GM18520 (cell line): ENCODE measurements around the gene NAALADL2.
A peak's percentile ranks its signal among the peaks of the same experiment; 100 is the strongest.
"Not testable (repeated sequence)": the region's sequence is repeated elsewhere in the genome, so short reads cannot be mapped to it uniquely, and the experiment has no call there.

Experiments
- ATAC-seq: cut with Tn5 transposase; IDR thresholded peaks from one replicate; pipeline ENCODE4 v1.9.1; 2021; ENCODE audit not compliant: unreplicated experiment

Gene NAALADL2

DNA sequence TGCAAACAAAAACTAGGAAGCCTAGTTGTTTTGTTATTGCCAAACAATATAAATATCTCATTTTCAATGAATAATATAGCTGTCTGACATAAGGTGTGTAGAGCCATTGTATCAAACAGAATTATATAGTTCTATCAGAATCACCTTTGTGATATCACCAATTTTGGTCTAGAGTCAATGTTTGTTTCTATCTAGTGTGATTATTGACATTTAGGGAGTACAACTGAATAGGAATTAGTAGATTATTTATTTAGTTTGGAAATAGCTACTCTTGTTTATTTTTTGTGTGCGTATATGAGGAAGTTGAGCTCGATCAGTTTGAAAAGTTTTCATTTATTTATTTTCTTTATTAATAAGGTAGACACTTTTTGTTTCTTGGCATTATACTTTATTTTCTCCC is 389.7 kb downstream of the NAALADL2 start:
- no peak for ATAC-seq

- no peak for ATAC-seq
Measured at GRCh38 chr3:175255698-175256097, 396.6 kb downstream of the NAALADL2 start.

GRCh38 chr3:175257123-175257522 is 398.0 kb downstream of the NAALADL2 start:
- no peak for ATAC-seq

GRCh38 chr3:175258763-175259162 is 399.6 kb downstream of the NAALADL2 start:
- no peak for ATAC-seq

GRCh38 chr3:175260145-175260794 is 401.1 kb downstream of the NAALADL2 start:
- ATAC-seq, result no peak

GRCh38 chr3:175266478-175266877 is 407.3 kb downstream of the NAALADL2 start:
- ATAC-seq, result no peak

- ATAC-seq, result no peak
Measured at GRCh38 chr3:175267121-175267531, 408.0 kb downstream of the NAALADL2 start.

DNA sequence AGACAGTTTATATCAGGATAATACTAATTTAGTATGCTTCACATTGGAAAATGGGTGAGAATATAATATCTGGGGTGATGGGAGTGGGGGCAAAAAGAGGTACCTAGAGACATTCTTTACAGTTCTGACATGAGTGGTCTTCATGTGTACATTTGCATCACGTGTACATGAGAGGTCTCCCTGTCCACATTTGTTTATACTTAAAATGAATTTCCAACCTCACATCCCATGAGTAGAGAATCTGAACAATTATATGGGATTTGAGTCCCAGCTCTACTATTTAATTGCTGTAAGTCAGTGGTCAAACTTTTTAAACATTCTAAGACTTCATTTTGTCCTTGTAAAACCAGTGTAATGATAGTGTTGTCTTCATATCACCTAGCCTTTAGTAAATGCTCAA is 408.4 kb downstream of the NAALADL2 start:
- no peak for ATAC-seq

GRCh38 chr3:175269394-175269793 is 410.3 kb downstream of the NAALADL2 start:
- ATAC-seq, result no peak

- ATAC-seq, result no peak
Measured at GRCh38 chr3:175270198-175270837, 411.2 kb downstream of the NAALADL2 start.

DNA sequence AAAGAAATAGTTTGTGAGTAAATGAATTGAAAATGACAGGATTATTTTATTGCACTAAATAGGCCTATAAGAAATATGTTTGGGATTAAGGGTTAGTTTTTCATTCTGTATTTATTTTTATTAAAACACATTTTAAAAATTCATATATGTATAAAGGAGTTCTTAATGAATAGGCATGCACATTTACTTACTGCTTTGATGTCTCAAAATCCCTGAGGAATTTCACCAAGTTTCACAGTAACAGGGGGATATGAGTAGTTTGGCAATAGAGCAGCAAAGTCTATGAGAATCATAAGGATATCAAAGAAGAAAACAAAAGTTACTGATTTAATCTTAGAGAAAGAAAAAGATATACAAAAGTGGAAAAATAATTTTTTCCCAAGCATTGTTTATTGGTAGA is 411.7 kb downstream of the NAALADL2 start:
- no peak for ATAC-seq

DNA sequence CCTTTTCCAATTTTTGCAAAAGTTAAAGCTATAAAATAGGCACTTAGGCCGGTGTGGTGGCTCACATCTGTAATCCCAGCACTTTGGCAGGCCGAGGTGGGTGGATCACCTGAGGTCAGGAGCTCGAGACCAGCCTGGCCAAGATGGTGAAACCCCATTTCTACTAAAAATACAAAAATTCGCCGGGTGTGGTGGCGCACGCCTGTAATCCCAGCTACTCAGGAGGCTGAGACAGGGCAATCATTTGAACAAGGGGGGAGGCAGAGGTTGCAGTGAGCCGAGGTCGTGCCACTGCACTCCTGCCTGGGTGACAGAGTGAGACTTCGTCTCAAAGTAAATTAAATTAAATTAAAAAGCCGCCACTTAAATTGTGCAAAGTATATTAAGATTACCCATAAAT is 412.3 kb downstream of the NAALADL2 start:
- ATAC-seq, result not testable (repeated sequence)

DNA sequence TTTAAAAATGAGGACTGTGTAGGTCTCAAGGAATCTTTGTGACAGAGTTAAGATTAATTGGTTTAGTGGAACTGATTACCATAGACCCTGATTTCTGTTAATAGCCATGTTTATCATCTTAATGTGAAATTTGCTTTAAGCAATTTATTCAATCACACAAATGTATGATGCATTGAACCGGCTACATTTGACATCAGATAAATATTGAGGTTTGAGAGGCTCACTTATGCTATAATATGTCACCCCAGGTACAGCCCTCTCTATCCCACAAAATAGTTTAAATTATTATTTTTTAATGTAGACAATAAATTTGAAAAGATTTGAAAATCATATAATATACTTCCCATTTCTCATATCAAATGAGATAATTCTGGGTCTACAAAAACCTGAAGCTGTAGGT is 413.3 kb downstream of the NAALADL2 start:
- ATAC-seq, result no peak

DNA sequence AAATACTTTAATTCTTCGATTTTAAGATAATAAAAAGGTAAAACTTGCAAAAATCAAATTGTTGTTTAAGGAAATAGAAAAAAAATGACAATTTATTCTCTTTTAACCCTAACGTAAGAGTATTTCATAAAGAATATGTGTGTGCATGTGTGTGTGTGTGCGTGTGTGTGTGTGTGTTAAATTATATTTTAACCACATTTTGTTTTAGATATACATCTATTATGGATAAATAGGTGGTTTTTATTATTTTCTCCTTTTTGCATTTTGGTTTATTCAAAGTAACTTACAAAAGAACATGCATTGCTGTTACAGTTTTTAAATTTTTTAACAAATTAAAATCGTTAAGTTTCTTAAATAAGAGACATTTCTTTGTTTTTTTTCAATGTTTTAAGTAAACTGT is 414.4 kb downstream of the NAALADL2 start:
- no peak for ATAC-seq

DNA sequence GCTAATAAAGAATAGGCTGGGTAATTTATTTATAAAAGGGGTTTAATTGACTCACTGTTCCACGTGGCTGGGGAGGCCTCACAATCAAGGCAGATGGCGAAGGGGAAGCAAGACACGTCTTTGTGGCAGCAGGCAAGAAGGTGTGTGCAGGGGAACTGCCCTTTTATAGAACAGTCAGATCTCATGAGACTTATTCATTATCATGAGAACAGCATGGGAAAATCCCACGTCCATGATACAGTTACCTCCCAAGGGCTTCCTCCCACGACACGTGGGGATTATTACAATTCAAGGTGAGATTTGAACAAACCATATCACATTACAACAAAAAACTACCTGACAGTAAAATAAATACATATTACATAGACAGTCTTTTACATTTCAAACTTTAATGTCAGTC is 414.9 kb downstream of the NAALADL2 start:
- peak; percentile 72 for ATAC-seq

DNA sequence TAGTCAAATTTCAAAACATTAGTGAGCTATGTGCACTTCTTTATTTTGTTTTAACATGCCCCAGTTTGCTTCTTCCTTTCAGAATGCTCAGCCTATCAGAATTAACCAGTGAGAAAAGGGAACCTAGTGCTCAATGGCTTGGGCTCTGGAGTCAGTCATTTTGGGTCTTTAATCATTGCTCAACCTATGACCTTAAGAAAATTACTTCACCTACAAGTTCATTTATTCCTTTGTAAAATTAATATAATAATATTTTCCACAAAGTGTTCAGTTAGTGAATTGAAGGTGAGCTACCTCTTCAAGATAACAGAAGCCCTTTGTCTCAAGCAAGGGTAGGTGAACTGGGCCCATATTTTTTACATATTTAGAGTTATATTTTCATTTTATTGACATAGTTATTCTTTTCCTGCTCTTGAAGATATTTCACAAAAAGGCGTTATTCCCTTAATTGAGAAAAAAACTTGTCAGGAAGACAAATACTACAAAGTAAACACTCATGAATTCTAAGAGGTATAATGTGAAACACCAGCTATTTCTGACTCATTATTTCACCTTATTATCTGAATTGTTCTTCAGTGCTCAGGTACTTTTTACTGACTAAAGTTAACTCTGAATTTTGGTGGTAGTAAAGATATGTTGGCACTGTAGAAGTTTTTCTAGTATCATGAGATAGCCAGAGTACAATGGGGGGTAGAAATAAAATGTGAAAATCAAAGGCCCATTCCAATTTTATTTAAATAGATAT is 415.5 kb downstream of the NAALADL2 start:
- peak; percentile 28 for ATAC-seq

GRCh38 chr3:175278680-175279079 is 419.5 kb downstream of the NAALADL2 start:
- ATAC-seq, result no peak

DNA sequence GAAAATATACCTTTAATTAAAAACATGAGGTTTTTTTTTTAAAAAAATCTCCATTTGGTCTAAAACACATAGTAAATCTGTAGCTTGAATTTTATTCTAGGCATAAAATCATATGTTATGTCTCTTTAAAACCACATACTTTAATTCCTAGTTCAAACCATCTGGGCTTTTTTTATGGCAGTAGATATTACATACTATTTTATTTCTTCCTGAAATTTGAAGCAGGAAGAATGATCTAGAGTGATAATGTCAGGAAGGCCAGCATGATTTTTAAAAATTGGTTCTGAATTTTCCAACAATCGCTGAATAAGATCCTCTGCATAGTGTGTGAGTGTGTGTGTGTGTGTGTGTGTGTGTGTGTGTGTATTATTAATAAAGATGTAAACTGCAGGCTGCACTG is 420.3 kb downstream of the NAALADL2 start:
- ATAC-seq, result no peak

DNA sequence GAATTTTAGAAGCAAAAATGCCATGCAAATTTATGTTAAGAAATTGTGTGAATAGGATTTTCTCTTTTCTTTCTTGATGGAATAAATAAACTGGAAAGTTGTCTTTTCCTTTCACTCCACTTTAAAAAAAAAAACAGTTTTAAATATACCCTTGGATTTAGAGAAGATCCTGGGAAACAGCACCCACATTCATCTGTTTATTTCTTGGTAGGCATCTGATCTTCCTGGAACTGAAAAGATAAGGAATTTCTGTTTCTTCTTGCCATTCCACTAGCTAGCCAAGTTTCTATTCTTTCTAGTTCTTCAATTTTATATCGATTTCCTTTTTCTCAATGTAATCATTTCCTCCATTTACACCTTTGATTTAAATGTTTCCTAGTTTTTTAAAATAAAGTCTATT is 420.8 kb downstream of the NAALADL2 start:
- ATAC-seq, result no peak

DNA sequence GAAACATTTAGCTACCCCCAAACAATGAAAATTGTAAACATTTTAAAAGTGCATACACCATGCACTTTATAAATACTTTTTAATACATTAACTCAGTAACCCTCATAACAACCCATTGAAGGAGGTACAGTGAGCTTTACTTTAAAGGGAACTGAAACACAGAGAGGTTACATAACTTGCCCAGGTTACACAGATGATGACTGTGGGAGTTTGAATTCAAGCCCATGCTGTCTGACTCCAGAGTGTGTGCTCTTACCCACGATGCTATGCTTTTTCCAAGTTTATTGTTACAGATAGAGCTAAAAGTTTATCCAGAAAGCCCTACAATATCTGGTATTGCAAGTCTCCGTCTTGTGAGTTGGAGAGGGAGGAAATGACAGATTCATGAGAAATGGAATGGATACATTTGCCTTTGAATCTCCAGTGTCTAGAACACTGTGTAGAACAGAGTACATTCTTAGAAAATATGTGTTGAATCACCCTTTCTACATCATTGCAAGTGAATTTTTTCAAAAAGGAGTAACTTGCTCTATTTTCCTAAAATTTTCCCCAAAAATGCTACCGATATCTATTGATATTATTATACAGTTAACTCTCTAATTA is 428.3 kb downstream of the NAALADL2 start:
- peak; percentile 89 for ATAC-seq

- no peak for ATAC-seq
Measured at GRCh38 chr3:175288621-175289020, 429.5 kb downstream of the NAALADL2 start.

DNA sequence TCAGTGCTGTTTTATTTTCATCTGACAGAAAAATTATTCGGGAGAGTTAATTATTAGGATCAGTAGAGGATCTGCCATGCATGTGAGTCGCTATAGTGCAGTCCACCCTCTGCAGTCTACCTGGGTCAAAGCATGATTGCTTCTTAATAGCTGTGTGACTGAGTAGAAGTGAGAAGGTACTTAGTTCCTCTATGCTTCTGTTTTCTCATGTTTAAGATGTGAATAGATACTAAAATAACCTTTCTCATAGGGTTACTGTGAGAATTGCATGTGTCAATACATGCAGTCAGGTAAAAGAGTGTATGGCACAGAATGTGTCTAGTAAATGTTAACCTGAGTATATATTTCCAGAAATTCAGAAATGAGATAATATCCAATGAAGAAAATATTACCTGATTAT is 435.7 kb downstream of the NAALADL2 start:
- peak; percentile 46 for ATAC-seq
